GM23338 (cell line): ENCODE results near the gene KLK1. TPM values are rescaled to one million over a fixed set of nuclear protein-coding genes. Genes with fewer than 3 reads are reported as not detected.

Source experiments
- CREB1 ChIP-seq: fragments of 250-450 bp; sonication (Bioruptor Pico); IDR thresholded peaks from 2 replicates; pipeline ENCODE4 v1.5.0; 2020; ENCODE audit warnings: low read depth, mild to moderate bottlenecking, moderate library complexity
- EZH2phosphoT487 ChIP-seq: fragments of 200-600 bp; sonication (generic); IDR thresholded peaks from one replicate; pipeline ENCODE4 v1.8.1; 2018; ENCODE audit warnings: antibody characterized with exemption; ENCODE audit not compliant: unreplicated experiment
- JUNB ChIP-seq: IDR thresholded peaks from one replicate; pipeline ENCODE4 v1.6.1; 2016; ENCODE audit warnings: antibody characterized with exemption; ENCODE audit not compliant: unreplicated experiment
- NANOG ChIP-seq: IDR thresholded peaks from 2 replicates; pipeline ENCODE4 v1.6.1; 2016; ENCODE audit warnings: antibody characterized with exemption, borderline replicate concordance
- POLR2AphosphoS5 ChIP-seq: IDR thresholded peaks from 2 replicates; pipeline ENCODE4 v1.6.1; 2016; ENCODE audit warnings: antibody characterized with exemption, low read depth
- ZNF331 ChIP-seq: fragments of 250-450 bp; sonication (Bioruptor Pico); IDR thresholded peaks from 2 replicates; pipeline ENCODE4 v1.5.0; 2020; ENCODE audit warnings: low read depth, mild to moderate bottlenecking, moderate library complexity
- polyA plus RNA-seq: library from polyadenylated mRNA; unstranded; fragments of >200 nt; fragmentation: Nextera tagmentation; extraction: Ambion mirVana; gene quantifications from 2 replicates; pipeline ENCODE4 v1.2.1, GENCODE V29; 2016
- total RNA-seq: library from RNA; depleted of rRNA; stranded (reverse); fragments of >200 nt; shearing (Covaris generic); gene quantifications from 2 replicates; pipeline ENCODE4 v1.2.3, GENCODE V29; 2014
- TF ChIP-seq, protein P1 (sequence below): fragments of 250-450 bp; sonication (Bioruptor Pico); IDR thresholded peaks from 2 replicates; pipeline ENCODE4 v1.5.0; 2020; ENCODE audit warnings: mild to moderate bottlenecking, moderate library complexity
- TF ChIP-seq, protein P2 (sequence below): IDR thresholded peaks from 2 replicates; pipeline ENCODE4 v1.6.1; 2016; ENCODE audit warnings: antibody characterized with exemption
- TF ChIP-seq, protein P3 (sequence below), 2 experiments: fragments of 200-600 bp in 1 of 2; sonication (generic) in 1 of 2; conservative IDR thresholded peaks; 2 replicates each; pipeline versions ENCODE4 v1.5.1 to v1.6.1; 2016 to 2017; ENCODE audit warnings: antibody characterized with exemption in 2 of 2, low read depth in 2 of 2, mild to moderate bottlenecking in 2 of 2, moderate library complexity in 1 of 2

KLK1 gene
- total and polyA plus RNA-seq, 2 experiments from 2014 or later = 0.31 to 3.0 TPM

DNA sequence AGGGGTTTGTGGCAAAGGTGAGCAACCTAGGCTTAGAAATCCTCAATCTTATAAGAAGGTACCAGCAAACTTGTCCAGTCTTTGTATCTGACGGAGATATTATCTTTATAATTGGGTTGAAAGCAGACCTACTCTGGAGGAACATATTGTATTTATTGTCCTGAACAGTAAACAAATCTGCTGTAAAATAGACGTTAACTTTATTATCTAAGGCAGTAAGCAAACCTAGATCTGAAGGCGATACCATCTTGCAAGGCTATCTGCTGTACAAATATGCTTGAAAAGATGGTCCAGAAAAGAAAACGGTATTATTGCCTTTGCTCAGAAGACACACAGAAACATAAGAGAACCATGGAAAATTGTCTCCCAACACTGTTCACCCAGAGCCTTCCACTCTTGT, 45.9 kb upstream of the KLK1 start (continued):
- TF ChIP-seq, protein P1, sequence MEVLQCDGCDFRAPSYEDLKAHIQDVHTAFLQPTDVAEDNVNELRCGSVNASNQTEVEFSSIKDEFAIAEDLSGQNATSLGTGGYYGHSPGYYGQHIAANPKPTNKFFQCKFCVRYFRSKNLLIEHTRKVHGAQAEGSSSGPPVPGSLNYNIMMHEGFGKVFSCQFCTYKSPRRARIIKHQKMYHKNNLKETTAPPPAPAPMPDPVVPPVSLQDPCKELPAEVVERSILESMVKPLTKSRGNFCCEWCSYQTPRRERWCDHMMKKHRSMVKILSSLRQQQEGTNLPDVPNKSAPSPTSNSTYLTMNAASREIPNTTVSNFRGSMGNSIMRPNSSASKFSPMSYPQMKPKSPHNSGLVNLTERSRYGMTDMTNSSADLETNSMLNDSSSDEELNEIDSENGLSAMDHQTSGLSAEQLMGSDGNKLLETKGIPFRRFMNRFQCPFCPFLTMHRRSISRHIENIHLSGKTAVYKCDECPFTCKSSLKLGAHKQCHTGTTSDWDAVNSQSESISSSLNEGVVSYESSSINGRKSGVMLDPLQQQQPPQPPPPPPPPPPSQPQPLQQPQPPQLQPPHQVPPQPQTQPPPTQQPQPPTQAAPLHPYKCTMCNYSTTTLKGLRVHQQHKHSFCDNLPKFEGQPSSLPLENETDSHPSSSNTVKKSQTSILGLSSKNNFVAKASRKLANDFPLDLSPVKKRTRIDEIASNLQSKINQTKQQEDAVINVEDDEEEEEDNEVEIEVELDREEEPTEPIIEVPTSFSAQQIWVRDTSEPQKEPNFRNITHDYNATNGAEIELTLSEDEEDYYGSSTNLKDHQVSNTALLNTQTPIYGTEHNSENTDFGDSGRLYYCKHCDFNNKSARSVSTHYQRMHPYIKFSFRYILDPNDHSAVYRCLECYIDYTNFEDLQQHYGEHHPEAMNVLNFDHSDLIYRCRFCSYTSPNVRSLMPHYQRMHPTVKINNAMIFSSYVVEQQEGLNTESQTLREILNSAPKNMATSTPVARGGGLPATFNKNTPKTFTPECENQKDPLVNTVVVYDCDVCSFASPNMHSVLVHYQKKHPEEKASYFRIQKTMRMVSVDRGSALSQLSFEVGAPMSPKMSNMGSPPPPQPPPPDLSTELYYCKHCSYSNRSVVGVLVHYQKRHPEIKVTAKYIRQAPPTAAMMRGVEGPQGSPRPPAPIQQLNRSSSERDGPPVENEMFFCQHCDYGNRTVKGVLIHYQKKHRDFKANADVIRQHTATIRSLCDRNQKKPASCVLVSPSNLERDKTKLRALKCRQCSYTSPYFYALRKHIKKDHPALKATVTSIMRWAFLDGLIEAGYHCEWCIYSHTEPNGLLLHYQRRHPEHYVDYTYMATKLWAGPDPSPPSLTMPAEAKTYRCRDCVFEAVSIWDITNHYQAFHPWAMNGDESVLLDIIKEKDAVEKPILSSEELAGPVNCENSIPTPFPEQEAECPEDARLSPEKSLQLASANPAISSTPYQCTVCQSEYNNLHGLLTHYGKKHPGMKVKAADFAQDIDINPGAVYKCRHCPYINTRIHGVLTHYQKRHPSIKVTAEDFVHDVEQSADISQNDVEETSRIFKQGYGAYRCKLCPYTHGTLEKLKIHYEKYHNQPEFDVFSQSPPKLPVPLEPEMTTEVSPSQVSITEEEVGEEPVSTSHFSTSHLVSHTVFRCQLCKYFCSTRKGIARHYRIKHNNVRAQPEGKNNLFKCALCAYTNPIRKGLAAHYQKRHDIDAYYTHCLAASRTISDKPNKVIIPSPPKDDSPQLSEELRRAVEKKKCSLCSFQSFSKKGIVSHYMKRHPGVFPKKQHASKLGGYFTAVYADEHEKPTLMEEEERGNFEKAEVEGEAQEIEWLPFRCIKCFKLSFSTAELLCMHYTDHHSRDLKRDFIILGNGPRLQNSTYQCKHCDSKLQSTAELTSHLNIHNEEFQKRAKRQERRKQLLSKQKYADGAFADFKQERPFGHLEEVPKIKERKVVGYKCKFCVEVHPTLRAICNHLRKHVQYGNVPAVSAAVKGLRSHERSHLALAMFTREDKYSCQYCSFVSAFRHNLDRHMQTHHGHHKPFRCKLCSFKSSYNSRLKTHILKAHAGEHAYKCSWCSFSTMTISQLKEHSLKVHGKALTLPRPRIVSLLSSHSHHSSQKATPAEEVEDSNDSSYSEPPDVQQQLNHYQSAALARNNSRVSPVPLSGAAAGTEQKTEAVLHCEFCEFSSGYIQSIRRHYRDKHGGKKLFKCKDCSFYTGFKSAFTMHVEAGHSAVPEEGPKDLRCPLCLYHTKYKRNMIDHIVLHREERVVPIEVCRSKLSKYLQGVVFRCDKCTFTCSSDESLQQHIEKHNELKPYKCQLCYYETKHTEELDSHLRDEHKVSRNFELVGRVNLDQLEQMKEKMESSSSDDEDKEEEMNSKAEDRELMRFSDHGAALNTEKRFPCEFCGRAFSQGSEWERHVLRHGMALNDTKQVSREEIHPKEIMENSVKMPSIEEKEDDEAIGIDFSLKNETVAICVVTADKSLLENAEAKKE (CRISPR knock-in tag) = no peak
- no peak for TF ChIP-seq EZH2phosphoT487
- TF ChIP-seq, protein P2, sequence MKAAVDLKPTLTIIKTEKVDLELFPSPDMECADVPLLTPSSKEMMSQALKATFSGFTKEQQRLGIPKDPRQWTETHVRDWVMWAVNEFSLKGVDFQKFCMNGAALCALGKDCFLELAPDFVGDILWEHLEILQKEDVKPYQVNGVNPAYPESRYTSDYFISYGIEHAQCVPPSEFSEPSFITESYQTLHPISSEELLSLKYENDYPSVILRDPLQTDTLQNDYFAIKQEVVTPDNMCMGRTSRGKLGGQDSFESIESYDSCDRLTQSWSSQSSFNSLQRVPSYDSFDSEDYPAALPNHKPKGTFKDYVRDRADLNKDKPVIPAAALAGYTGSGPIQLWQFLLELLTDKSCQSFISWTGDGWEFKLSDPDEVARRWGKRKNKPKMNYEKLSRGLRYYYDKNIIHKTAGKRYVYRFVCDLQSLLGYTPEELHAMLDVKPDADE = no peak
- no peak for TF ChIP-seq NANOG
- TF ChIP-seq POLR2AphosphoS5 = no peak
- TF ChIP-seq JUNB = no peak
- TF ChIP-seq, protein P3, sequence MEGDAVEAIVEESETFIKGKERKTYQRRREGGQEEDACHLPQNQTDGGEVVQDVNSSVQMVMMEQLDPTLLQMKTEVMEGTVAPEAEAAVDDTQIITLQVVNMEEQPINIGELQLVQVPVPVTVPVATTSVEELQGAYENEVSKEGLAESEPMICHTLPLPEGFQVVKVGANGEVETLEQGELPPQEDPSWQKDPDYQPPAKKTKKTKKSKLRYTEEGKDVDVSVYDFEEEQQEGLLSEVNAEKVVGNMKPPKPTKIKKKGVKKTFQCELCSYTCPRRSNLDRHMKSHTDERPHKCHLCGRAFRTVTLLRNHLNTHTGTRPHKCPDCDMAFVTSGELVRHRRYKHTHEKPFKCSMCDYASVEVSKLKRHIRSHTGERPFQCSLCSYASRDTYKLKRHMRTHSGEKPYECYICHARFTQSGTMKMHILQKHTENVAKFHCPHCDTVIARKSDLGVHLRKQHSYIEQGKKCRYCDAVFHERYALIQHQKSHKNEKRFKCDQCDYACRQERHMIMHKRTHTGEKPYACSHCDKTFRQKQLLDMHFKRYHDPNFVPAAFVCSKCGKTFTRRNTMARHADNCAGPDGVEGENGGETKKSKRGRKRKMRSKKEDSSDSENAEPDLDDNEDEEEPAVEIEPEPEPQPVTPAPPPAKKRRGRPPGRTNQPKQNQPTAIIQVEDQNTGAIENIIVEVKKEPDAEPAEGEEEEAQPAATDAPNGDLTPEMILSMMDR (conservative IDR thresholded peaks at IDR 0.05; ENCODE audit: low read depth in 2 of 2) = no peak
- no peak for TF ChIP-seq CREB1 (CRISPR knock-in tag)
- TF ChIP-seq ZNF331 (CRISPR knock-in tag) = no peak
